HepG2 (cell line): Measurements from ENCODE around the gene SNX24. TPM values are rescaled to one million over a fixed set of nuclear protein-coding genes. Genes with fewer than 3 reads are reported as not detected.

Source experiments
- CEBPB ChIP-seq: IDR thresholded peaks from 2 replicates; pipeline ENCODE4 v1.6.1; 2011; ENCODE audit warnings: low read depth, low read length, improper control_type of control experiment, borderline replicate concordance
- CENPT ChIP-seq: sonication (generic); formaldehyde crosslinking; IDR thresholded peaks from 2 replicates; pipeline ENCODE4 v1.8.0; 2022; ENCODE audit warnings: low read depth, mild to moderate bottlenecking, moderate library complexity, missing genetic modification reagents
- DNMT1 ChIP-seq: sonication (generic); formaldehyde crosslinking; IDR thresholded peaks from 2 replicates; pipeline ENCODE4 v1.5.1; 2020; ENCODE audit warnings: mild to moderate bottlenecking, missing genetic modification reagents
- ELF3 ChIP-seq: IDR thresholded peaks from 2 replicates; pipeline ENCODE4 v1.6.1; 2016; ENCODE audit warnings: missing genetic modification reagents, missing compliant biosample characterization
- FOXA1 ChIP-seq, 2 experiments: fragments of 450-650 bp in 1 of 2; sonication (generic) in 1 of 2; formaldehyde crosslinking in 1 of 2; IDR thresholded peaks; 2 replicates each; pipeline versions ENCODE4 v1.4.0 to v1.6.1; 2016 to 2020; ENCODE audit warnings: missing genetic modification reagents in 1 of 2
- GATA4 ChIP-seq: sonication (generic); IDR thresholded peaks from 2 replicates; pipeline ENCODE4 v1.6.1; 2016; ENCODE audit warnings: antibody characterized with exemption, low read depth, borderline replicate concordance
- HHEX ChIP-seq: IDR thresholded peaks from 2 replicates; pipeline ENCODE4 v1.6.1; 2016; ENCODE audit warnings: control low read depth
- ISL2 ChIP-seq: sonication (generic); formaldehyde crosslinking; IDR thresholded peaks from 2 replicates; pipeline ENCODE4 v1.5.0; 2020; ENCODE audit warnings: missing genetic modification reagents
- MIXL1 ChIP-seq: IDR thresholded peaks from 2 replicates; pipeline ENCODE4 v1.6.1; 2016
- NAIF1 ChIP-seq: sonication (generic); formaldehyde crosslinking; IDR thresholded peaks from 2 replicates; pipeline ENCODE4 v1.5.0; 2020; ENCODE audit warnings: mild to moderate bottlenecking, missing genetic modification reagents, borderline replicate concordance
- PTBP1 ChIP-seq: fragments of 200-400 bp; formaldehyde crosslinking; IDR thresholded peaks from 2 replicates; pipeline ENCODE4 v1.6.1; 2018; ENCODE audit warnings: low read length, low read depth; ENCODE audit not compliant: poor library complexity, severe bottlenecking
- RBFOX2 ChIP-seq: fragments of 200-400 bp; formaldehyde crosslinking; IDR thresholded peaks from 2 replicates; pipeline ENCODE4 v1.6.1; 2017; ENCODE audit warnings: low read depth, mild to moderate bottlenecking, low read length
- REL ChIP-seq: sonication (generic); formaldehyde crosslinking; conservative IDR thresholded peaks from 2 replicates; pipeline ENCODE4 v1.8.0; 2022; ENCODE audit warnings: mild to moderate bottlenecking, missing genetic modification reagents, moderate library complexity
- RNF2 ChIP-seq: fragments of 450-650 bp; conservative IDR thresholded peaks from 2 replicates; pipeline ENCODE4 v1.6.1; 2016; ENCODE audit warnings: low read depth
- RXRB ChIP-seq: IDR thresholded peaks from 2 replicates; pipeline ENCODE4 v1.6.1; 2016; ENCODE audit warnings: borderline replicate concordance, missing genetic modification reagents, missing compliant biosample characterization
- SNAI1 ChIP-seq: sonication (generic); formaldehyde crosslinking; IDR thresholded peaks from 2 replicates; pipeline ENCODE4 v1.5.0; 2020; ENCODE audit warnings: mild to moderate bottlenecking, missing genetic modification reagents, borderline replicate concordance
- TRIM24 ChIP-seq: sonication (generic); formaldehyde crosslinking; IDR thresholded peaks from 2 replicates; pipeline ENCODE4 v1.8.0; 2022; ENCODE audit warnings: mild to moderate bottlenecking, missing genetic modification reagents
- ZBTB20 ChIP-seq: sonication (generic); formaldehyde crosslinking; IDR thresholded peaks from 2 replicates; pipeline ENCODE4 v1.8.1; 2023; ENCODE audit warnings: missing genetic modification reagents, low read depth, mild to moderate bottlenecking, borderline replicate concordance
- ZNF547 ChIP-seq: sonication (generic); formaldehyde crosslinking; IDR thresholded peaks from 2 replicates; pipeline ENCODE4 v1.5.1; 2020; ENCODE audit warnings: mild to moderate bottlenecking, missing genetic modification reagents
- ZNF567 ChIP-seq: sonication (generic); formaldehyde crosslinking; IDR thresholded peaks from 2 replicates; pipeline ENCODE4 v1.8.1; 2023; ENCODE audit warnings: mild to moderate bottlenecking, missing genetic modification reagents, borderline replicate concordance
- ZNF644 ChIP-seq: IDR thresholded peaks from 2 replicates; pipeline ENCODE4 v1.6.1; 2016; ENCODE audit warnings: low read depth
- ZNF703 ChIP-seq: sonication (generic); formaldehyde crosslinking; IDR thresholded peaks from 2 replicates; pipeline ENCODE4 v1.5.1; 2020; ENCODE audit warnings: missing genetic modification reagents, mild to moderate bottlenecking, moderate library complexity, borderline replicate concordance
- ZZZ3 ChIP-seq: sonication (generic); formaldehyde crosslinking; IDR thresholded peaks from 2 replicates; pipeline ENCODE4 v1.4.0; 2020; ENCODE audit warnings: missing genetic modification reagents, mild to moderate bottlenecking, borderline replicate concordance
- polyA plus RNA-seq, 8 experiments: library from polyadenylated mRNA; depleted of rRNA in 3 of 8; stranded (reverse) in 7 of 8; unstranded in 1 of 8; fragments of >200 nt; fragmentation: Illumina TruSeq in 4 of 8; extraction: Trizol in 4 of 8; gene quantifications; 2 replicates each; pipeline versions ENCODE4 v1.2.1 to v1.2.3, GENCODE V29; 2011 to 2016; ENCODE audit warnings: low read depth in 4 of 8, missing spikeins in 1 of 8, mixed read lengths in 1 of 8; ENCODE audit not compliant: insufficient read depth in 1 of 8
- total RNA-seq, 5 experiments: library from RNA; depleted of rRNA; stranded (reverse); fragments of >200 nt; fragmentation: Illumina TruSeq; extraction: Trizol; gene quantifications; 2 replicates each; pipeline ENCODE4 v1.2.3, GENCODE V29; 2016; ENCODE audit warnings: low read depth in 1 of 5
- TF ChIP-seq, protein P1 (sequence below), 2 experiments: sonication (generic) in 1 of 2; formaldehyde crosslinking in 1 of 2; IDR thresholded peaks; 2 replicates each; pipeline versions ENCODE4 v1.5.1 to v1.6.1; 2011 to 2020; ENCODE audit warnings: borderline replicate concordance in 1 of 2, low read depth in 1 of 2, low read length in 1 of 2, mild to moderate bottlenecking in 1 of 2, missing genetic modification reagents in 1 of 2, moderate library complexity in 1 of 2
- TF ChIP-seq, protein P2 (sequence below): sonication (generic); formaldehyde crosslinking; IDR thresholded peaks from 2 replicates; pipeline ENCODE4 v1.9.0; 2021; ENCODE audit warnings: missing genetic modification reagents, mild to moderate bottlenecking, borderline replicate concordance
- TF ChIP-seq, protein P3 (sequence below): sonication (generic); formaldehyde crosslinking; IDR thresholded peaks from 2 replicates; pipeline ENCODE4 v1.5.1; 2020; ENCODE audit warnings: mild to moderate bottlenecking, missing genetic modification reagents, moderate library complexity

SNX24 gene
- total and polyA plus RNA-seq, 2 of the 13 experiments (the other 11 are each of a cell fraction or from before 2014, with no cell fraction given) = 7.2 to 23.7 TPM

DNA sequence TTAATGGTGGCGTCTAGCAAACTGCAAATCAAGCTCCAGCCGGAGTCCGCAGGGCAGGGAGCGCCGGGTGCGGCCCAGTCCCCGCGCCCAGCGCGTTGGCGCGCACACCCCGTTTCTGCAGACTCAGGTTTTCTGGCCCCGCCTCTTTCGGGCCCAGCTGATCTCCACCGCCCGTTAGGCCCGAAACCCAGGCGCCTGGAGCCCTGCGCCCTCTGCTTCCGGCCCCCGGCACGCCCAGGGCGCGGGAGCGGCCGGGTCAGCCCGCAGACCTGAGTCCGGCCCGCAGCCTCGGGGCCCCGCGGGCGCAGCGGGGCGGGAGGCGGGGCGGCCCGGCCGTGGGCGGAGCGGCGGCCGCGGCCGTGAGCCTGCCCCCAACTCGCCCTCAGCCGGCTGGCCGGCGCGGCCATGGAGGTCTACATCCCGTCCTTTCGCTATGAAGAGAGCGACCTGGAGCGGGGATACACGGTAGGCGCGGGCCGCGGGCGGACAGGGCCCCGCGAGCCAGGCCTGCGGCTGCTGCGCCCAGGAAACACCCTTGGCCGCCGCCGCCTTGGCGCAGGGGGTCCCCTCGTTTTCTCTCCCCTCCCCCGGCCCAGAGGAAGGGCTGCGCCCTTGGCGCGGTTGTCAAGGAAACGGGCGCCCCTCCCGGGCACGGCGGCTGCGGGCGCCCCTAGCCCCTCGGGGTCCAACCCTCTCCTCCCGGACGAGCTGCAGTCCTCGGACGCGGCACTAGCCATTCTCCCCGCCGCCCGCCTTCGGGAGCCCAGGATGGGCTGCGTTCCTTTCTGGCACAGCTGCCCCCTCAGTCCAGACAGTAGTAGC is at the start of gene SNX24 (continued):
- TF ChIP-seq ISL2 (CRISPR knock-in tag) (peak; percentile 19), ZNF567 (CRISPR knock-in tag) (no peak), ZBTB20 (CRISPR knock-in tag) (no peak), ZZZ3 (CRISPR knock-in tag) (peak; percentile 34; the same call in 1 of the 2 replicates), ZNF547 (CRISPR knock-in tag) (0 out of 2 replicates have a peak, but pooled peaks have one; percentile 2), FOXA1 (IDR thresholded peaks at IDR 0.05) (no peak), FOXA1 (CRISPR knock-in tag; IDR thresholded peaks at IDR 0.05) (no peak), ZNF644 (no peak), ZNF703 (CRISPR knock-in tag) (peak; percentile 40; the same call in 1 of the 2 replicates), RXRB (no peak), NAIF1 (CRISPR knock-in tag) (peak; percentile 99), ELF3 (peak; percentile 69), RBFOX2 (peak; percentile 74), CEBPB (no peak), MIXL1 (CRISPR knock-in tag) (no peak), RNF2 (no peak), CENPT (CRISPR knock-in tag) (no peak), SNAI1 (CRISPR knock-in tag) (0 out of 2 replicates have a peak, but pooled peaks have one; percentile 36), HHEX (no peak), REL (no peak), GATA4 (no peak), PTBP1 (no peak), TRIM24 (no peak), DNMT1 (CRISPR knock-in tag) (peak; percentile 52; the same call in 1 of the 2 replicates)
- TF ChIP-seq, protein P1, sequence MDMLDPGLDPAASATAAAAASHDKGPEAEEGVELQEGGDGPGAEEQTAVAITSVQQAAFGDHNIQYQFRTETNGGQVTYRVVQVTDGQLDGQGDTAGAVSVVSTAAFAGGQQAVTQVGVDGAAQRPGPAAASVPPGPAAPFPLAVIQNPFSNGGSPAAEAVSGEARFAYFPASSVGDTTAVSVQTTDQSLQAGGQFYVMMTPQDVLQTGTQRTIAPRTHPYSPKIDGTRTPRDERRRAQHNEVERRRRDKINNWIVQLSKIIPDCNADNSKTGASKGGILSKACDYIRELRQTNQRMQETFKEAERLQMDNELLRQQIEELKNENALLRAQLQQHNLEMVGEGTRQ (IDR thresholded peaks at IDR 0.05; ENCODE audit: low read depth, low read length) = no peak
- TF ChIP-seq, protein P1 (CRISPR knock-in tag; IDR thresholded peaks at IDR 0.05; ENCODE audit: borderline replicate concordance) = peak; percentile 43; the same call in 1 of the 2 replicates
- TF ChIP-seq, protein P2, sequence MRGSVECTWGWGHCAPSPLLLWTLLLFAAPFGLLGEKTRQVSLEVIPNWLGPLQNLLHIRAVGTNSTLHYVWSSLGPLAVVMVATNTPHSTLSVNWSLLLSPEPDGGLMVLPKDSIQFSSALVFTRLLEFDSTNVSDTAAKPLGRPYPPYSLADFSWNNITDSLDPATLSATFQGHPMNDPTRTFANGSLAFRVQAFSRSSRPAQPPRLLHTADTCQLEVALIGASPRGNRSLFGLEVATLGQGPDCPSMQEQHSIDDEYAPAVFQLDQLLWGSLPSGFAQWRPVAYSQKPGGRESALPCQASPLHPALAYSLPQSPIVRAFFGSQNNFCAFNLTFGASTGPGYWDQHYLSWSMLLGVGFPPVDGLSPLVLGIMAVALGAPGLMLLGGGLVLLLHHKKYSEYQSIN (CRISPR knock-in tag) = no peak
- TF ChIP-seq, protein P3, sequence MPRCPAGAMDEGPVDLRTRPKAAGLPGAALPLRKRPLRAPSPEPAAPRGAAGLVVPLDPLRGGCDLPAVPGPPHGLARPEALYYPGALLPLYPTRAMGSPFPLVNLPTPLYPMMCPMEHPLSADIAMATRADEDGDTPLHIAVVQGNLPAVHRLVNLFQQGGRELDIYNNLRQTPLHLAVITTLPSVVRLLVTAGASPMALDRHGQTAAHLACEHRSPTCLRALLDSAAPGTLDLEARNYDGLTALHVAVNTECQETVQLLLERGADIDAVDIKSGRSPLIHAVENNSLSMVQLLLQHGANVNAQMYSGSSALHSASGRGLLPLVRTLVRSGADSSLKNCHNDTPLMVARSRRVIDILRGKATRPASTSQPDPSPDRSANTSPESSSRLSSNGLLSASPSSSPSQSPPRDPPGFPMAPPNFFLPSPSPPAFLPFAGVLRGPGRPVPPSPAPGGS = no peak
